HCT116 (cell line): ENCODE results near the gene DCUN1D2.

Source experiments
- CTCF ChIP-seq, 3 experiments: fragments of 200-600 bp in 1 of 3; sonication (generic) in 1 of 3; IDR thresholded peaks in 2 of 3; conservative IDR thresholded peaks in 1 of 3; 2 replicates each; pipeline ENCODE4 v1.5.1; 2012 to 2017; ENCODE audit warnings: low read depth in 2 of 3, low read length in 2 of 3, antibody characterized with exemption in 1 of 3, borderline replicate concordance in 1 of 3, control low read depth in 1 of 3, mild to moderate bottlenecking in 1 of 3, mixed read lengths in 1 of 3, mixed run types in 1 of 3, moderate library complexity in 1 of 3; ENCODE audit not compliant: insufficient read depth in 1 of 3
- EZH2 ChIP-seq: fragments of 200-600 bp; sonication (generic); IDR thresholded peaks from 2 replicates; pipeline ENCODE4 v1.6.1; 2017; ENCODE audit warnings: antibody characterized with exemption, mixed run types
- SIN3A ChIP-seq: IDR thresholded peaks from 2 replicates; pipeline ENCODE4 v1.6.1; 2012; ENCODE audit warnings: low read depth
- YY1 ChIP-seq: IDR thresholded peaks from 2 replicates; pipeline ENCODE4 v1.6.1; 2011; ENCODE audit warnings: low read length, low read depth, moderate library complexity, mild to moderate bottlenecking; ENCODE audit not compliant: insufficient replicate concordance; ENCODE audit errors: extremely low read depth

- TF ChIP-seq CTCF (IDR thresholded peaks at IDR 0.05 in 2 of 3, conservative IDR thresholded peaks at IDR 0.05 in 1 of 3; ENCODE audit: borderline replicate concordance in 1 of 3, insufficient read depth in 1 of 3, low read depth in 2 of 3, low read length in 2 of 3) (no peak), YY1 (no peak), EZH2 (no peak), SIN3A (no peak)
These were observed 6.7 kb upstream of the DCUN1D2 start for GRCh38 chr13:113497217-113497616.
